22Rv1 (cell line): ENCODE data around the gene ZPR1.
A peak's percentile ranks its signal among the peaks of the same experiment; 100 is the strongest.

Source experiments
- H3K27ac ChIP-seq: fragments of 450-650 bp; 2 replicates; pipeline ENCODE4 v1.5.1; 2017
- ZFX ChIP-seq: fragments of 450-650 bp; IDR thresholded peaks from 2 replicates; pipeline ENCODE4 v1.6.1; 2017; ENCODE audit warnings: antibody characterized with exemption, borderline replicate concordance
- TF ChIP-seq, protein P1 (sequence below): fragments of 450-650 bp; IDR thresholded peaks from 2 replicates; pipeline ENCODE4 v1.5.1; 2017; ENCODE audit warnings: mild to moderate bottlenecking

The ZPR1 gene

DNA sequence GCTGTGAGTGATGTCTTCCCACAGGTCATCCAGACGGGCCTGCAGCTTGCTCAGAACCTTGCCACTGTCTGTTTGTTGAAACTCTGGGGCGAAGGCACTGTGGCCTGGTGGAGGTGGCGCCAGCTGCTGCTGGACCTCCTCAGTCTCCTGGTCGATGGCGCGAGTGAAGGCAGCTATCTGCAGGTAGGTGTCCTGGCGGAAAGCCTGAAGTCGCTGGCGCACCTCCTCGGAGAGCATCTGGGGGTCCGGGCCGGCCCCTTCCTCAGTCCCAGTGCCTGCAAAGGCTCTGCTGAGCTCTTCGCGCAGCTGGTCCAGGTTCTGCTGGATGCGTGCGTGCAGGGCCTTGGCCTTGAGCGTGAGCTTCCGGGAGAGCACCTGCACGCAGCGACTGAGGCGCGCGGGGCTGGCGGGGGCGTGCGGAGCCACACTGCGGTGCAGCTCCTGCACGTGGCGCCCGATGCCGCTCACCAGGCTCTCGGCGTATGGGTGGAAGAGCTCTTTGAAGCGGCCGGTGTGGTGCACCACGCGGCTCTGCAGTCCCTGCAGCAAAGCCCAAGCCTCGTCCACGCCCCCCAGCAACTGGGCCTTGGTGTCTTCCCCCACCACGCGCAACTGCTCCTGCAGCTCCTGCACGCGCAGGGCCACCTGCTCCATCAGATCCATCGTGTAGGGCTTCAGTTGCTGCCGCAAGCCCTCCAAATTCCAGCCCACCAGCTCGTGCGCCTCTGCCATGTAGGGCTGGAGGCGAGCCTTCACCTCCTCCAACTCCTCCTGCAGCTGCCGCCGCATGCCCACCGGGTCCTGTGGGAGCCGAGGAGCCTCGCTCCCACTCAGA, 2.6 kb upstream of the ZPR1 start:
- H3K27ac ChIP-seq, result no peak overlapping the region
- TF ChIP-seq, protein P1, sequence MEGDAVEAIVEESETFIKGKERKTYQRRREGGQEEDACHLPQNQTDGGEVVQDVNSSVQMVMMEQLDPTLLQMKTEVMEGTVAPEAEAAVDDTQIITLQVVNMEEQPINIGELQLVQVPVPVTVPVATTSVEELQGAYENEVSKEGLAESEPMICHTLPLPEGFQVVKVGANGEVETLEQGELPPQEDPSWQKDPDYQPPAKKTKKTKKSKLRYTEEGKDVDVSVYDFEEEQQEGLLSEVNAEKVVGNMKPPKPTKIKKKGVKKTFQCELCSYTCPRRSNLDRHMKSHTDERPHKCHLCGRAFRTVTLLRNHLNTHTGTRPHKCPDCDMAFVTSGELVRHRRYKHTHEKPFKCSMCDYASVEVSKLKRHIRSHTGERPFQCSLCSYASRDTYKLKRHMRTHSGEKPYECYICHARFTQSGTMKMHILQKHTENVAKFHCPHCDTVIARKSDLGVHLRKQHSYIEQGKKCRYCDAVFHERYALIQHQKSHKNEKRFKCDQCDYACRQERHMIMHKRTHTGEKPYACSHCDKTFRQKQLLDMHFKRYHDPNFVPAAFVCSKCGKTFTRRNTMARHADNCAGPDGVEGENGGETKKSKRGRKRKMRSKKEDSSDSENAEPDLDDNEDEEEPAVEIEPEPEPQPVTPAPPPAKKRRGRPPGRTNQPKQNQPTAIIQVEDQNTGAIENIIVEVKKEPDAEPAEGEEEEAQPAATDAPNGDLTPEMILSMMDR, result no peak
- no peak for TF ChIP-seq ZFX

DNA sequence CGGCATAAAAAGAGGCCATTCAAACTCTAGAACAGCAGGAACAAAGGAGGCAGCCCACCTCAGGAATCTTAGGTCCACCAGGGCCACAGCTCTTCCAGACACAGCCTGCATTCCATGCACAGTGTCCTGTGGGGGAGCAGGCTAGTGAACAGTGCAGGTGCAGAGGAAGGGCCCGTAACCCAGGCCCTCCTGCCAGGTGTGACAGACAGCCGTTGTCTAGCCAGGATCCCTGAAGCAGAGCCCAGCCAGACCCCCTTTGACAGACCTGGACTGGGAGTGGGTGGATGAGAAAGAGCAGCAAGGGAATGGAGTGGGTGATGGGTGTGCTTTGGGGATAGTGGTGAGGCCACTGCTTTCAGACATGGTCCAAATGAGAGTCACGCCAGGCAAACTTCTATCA, 1.2 kb upstream of the ZPR1 start:
- TF ChIP-seq, protein P1, result no peak
- TF ChIP-seq ZFX, result no peak
- H3K27ac ChIP-seq, result no peak overlapping the region

DNA sequence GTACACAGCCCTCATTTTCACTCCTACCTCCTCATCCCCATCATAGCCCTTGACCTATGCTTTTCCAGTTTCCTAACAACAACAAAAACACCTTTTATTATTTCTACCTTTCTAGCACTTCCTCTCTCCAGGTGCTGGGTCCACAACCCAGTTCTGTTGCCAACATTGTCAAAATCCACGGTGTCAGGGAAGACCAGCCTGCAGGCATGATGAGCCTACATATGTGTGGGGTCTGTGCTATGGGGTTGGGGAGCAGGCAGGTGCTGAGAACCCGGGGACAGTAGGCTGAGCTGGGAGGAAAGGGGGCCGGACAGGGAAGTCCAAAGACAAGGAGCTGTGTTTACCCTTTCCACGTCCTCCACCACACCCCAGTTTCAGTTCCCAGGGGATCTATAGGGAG, 711 bp upstream of the ZPR1 start:
- TF ChIP-seq, protein P1, result no peak
- peak overlapping the region; percentile 59; the same call in 1 of the 2 replicates for H3K27ac ChIP-seq

DNA sequence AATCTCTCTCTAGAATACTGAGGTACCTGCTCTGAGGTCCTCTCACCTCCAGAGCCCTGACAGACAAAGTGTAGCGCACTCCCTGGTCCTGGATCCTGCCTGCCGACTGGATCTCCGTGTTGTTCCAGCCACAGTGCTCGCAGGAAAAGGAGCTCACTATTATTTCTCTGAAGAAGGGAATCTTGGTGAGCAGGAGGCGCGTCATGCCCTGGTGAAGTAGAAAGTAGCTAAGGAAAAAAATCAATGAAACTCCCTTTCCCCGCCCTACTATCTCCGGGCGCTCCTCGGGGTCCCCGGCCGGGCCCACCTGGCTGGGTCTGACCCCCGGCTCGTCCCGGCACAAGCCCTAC, 412 bp downstream of the ZPR1 start:
- no peak for TF ChIP-seq ZFX
- TF ChIP-seq, protein P1, result no peak
- H3K27ac ChIP-seq, result peak overlapping the region; percentile 59

DNA sequence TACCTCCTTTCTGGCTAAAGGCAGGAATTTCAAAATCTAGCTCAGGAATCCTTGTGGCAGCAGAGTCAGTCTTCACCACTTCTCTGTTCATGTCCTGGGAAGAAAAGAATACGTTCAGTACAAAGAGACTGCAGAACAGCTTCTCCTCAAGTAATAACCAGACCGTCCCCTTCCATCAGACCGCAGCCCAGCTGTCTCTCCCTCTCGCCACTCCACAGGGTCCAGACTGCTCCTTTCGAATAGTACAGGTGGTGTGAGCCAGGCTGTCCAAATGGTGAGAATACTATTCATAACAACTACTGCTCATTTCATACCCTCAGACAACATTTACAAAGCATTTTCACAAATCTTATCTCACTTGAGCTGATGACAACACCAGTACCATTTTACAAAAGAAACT, 857 bp downstream of the ZPR1 start:
- peak overlapping the region; percentile 59 for H3K27ac ChIP-seq
- TF ChIP-seq ZFX, result no peak
- TF ChIP-seq, protein P1, result no peak

DNA sequence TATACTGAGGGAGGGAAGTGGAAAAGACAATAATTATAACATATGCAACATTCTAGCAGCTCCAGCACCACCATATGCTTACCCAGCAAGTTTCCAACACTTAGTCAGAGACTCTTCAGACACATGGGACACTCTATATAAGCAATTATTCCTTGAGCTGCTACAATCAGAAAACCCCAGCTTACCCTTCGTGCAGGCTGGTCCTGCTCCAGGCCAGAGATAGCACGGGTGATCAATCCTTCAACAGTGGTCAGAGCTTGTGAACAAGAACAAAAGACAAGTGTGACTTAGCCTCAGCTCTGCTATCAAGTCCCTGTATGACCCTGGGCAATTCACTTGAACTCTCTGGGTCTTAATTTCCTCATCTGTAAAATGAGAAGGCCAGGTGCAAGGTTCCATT, 1.5 kb downstream of the ZPR1 start:
- no peak overlapping the region for H3K27ac ChIP-seq
- TF ChIP-seq ZFX, result no peak
- TF ChIP-seq, protein P1, result no peak

DNA sequence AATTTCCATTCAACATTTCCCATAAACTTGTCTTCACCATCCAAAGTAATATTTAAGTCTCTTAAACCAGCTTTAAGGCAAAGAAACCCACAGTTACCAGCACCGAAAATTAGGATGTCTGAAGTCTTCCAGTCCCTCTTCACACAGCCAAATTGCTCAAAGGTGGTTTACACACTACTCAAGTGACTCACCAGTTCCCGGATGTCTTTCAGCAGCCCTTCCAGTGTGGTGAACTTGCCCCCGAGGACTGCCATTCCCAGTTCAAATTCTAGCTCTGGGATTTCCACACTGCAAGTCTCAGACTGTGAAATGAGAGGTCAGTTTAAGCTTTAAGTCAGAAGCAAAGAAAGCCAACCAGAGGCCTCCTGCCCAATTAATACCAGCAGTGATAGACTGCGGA, 5.1 kb downstream of the ZPR1 start:
- no peak overlapping the region for H3K27ac ChIP-seq
- TF ChIP-seq, protein P1, result no peak
- TF ChIP-seq ZFX, result no peak
